ENCODE results near the gene IRS1. TPM values are rescaled to one million over a fixed set of nuclear protein-coding genes. Genes with fewer than 3 reads are reported as not detected.
"Not testable (repeated sequence)": the region's sequence is repeated elsewhere in the genome, so short reads cannot be mapped to it uniquely, and the experiment has no call there.

The IRS1 gene
- 10 to 100 TPM; 13.0 to 16.0 (median 13.8) TPM for polyA plus RNA-seq (ENCODE audit: insufficient read length in 4 of 4)

GRCh38 chr2:226799211-226799975 lies at the start of gene IRS1:
Gene IRS1, minus strand, starts transcription at chr2:226799820. Its CDS starts 1,082 bp downstream, at chr2:226798738.
- peak in 1 of 4 donors; percentile 70 for DNase-seq (ENCODE audit: low read depth in 4 of 4, low spot score in 3 of 4)

- no peak for DNase-seq (ENCODE audit: low read depth in 4 of 4, low spot score in 3 of 4)
Measured at GRCh38 chr2:226849349-226849748, 49.7 kb upstream of the IRS1 start.

GRCh38 chr2:226847511-226847910 lies 47.9 kb upstream of the IRS1 start:
- no peak for DNase-seq (ENCODE audit: low read depth in 4 of 4, low spot score in 3 of 4)

- no peak for DNase-seq (ENCODE audit: low read depth in 4 of 4, low spot score in 3 of 4)
Measured at GRCh38 chr2:226847090-226847489, 47.5 kb upstream of the IRS1 start.

- DNase-seq (ENCODE audit: low read depth in 4 of 4, low spot score in 3 of 4): no peak
Measured at GRCh38 chr2:226845386-226846116, 45.9 kb upstream of the IRS1 start.

GRCh38 chr2:226843001-226843400 lies 43.4 kb upstream of the IRS1 start:
- DNase-seq (ENCODE audit: low read depth in 4 of 4, low spot score in 3 of 4): not testable (repeated sequence)

GRCh38 chr2:226839951-226840350 lies 40.3 kb upstream of the IRS1 start:
- no peak for DNase-seq (ENCODE audit: low read depth in 4 of 4, low spot score in 3 of 4)

GRCh38 chr2:226839161-226839560 lies 39.5 kb upstream of the IRS1 start:
- no peak for DNase-seq (ENCODE audit: low read depth in 4 of 4, low spot score in 3 of 4)

GRCh38 chr2:226838722-226839121 lies 39.1 kb upstream of the IRS1 start:
- no peak for DNase-seq (ENCODE audit: low read depth in 4 of 4, low spot score in 3 of 4)

- DNase-seq (ENCODE audit: low read depth in 4 of 4, low spot score in 3 of 4): no peak
Measured at GRCh38 chr2:226837787-226838603, 38.4 kb upstream of the IRS1 start.

- no peak for DNase-seq (ENCODE audit: low read depth in 4 of 4, low spot score in 3 of 4)
Measured at GRCh38 chr2:226837334-226837733, 37.7 kb upstream of the IRS1 start.

GRCh38 chr2:226836548-226836885 lies 36.9 kb upstream of the IRS1 start:
- peak in 1 of 4 donors; percentile 31 for DNase-seq (ENCODE audit: low read depth in 4 of 4, low spot score in 3 of 4)

- DNase-seq (ENCODE audit: low read depth in 4 of 4, low spot score in 3 of 4): peak; percentile 85 to 88 (median 87)
Measured at GRCh38 chr2:226835796-226836547, 36.4 kb upstream of the IRS1 start, which contains the start of gene RHBDD1. Gene RHBDD1, plus strand, starts transcription at chr2:226836054. Its CDS starts 28,640 bp downstream, at chr2:226864694.

GRCh38 chr2:226835420-226835795 lies 35.8 kb upstream of the IRS1 start:
- peak in 1 of 4 donors; percentile 42 for DNase-seq (ENCODE audit: low read depth in 4 of 4, low spot score in 3 of 4)

- not testable (repeated sequence) for DNase-seq (ENCODE audit: low read depth in 4 of 4, low spot score in 3 of 4)
Measured at GRCh38 chr2:226834880-226835279, 35.3 kb upstream of the IRS1 start.

- no peak for DNase-seq (ENCODE audit: low read depth in 4 of 4, low spot score in 3 of 4)
Measured at GRCh38 chr2:226832061-226832460, 32.4 kb upstream of the IRS1 start.

GRCh38 chr2:226831266-226831665 lies 31.6 kb upstream of the IRS1 start:
- DNase-seq (ENCODE audit: low read depth in 4 of 4, low spot score in 3 of 4): no peak

GRCh38 chr2:226829721-226830631 lies 30.4 kb upstream of the IRS1 start:
- no peak for DNase-seq (ENCODE audit: low read depth in 4 of 4, low spot score in 3 of 4)

GRCh38 chr2:226828191-226828590 lies 28.6 kb upstream of the IRS1 start:
- DNase-seq (ENCODE audit: low read depth in 4 of 4, low spot score in 3 of 4): no peak

Data from left renal pelvis (tissue), 4 donors.